OCI-LY3 (cell line): Measurements from ENCODE around the gene DYNC1I1.

Experiments used
- H2AFZ ChIP-seq: fragments of 200-600, 300-600 bp; shearing (Covaris generic); 2 replicates; pipeline ENCODE4 v1.6.0; 2014; ENCODE audit warnings: antibody characterized with exemption, low read depth, low read length
- H3K27ac ChIP-seq: fragments of 200-600, 300-600 bp; sonication (generic); 2 replicates; pipeline ENCODE4 v1.5.1; 2014; ENCODE audit warnings: mild to moderate bottlenecking, low read length, moderate library complexity, mixed read lengths
- H3K27me3 ChIP-seq: fragments of 200-600, 300-600 bp; sonication (generic); 2 replicates; pipeline ENCODE4 v1.6.1; 2014; ENCODE audit warnings: low read depth, low read length, mixed read lengths
- H3K36me3 ChIP-seq: fragments of 200-600, 300-600 bp; sonication (generic); replicated peaks from 2 replicates; pipeline ENCODE3; 2014; ENCODE audit warnings: low read depth, low read length, mixed read lengths
- H3K4me1 ChIP-seq: fragments of 300-600, 200-600 bp; sonication (generic); 2 replicates; pipeline ENCODE4 v1.6.1; 2014; ENCODE audit warnings: low read length, mixed read lengths
- H3K4me2 ChIP-seq: fragments of 200-600, 300-600 bp; sonication (generic); 2 replicates; pipeline ENCODE4 v1.6.1; 2014; ENCODE audit warnings: low read length, mixed read lengths
- H3K4me3 ChIP-seq: fragments of 300-600, 200-600 bp; sonication (generic); 2 replicates; pipeline ENCODE4 v1.5.1; 2014; ENCODE audit warnings: antibody characterized with exemption, mild to moderate bottlenecking, low read length, moderate library complexity
- H3K79me2 ChIP-seq: fragments of 300-600, 200-600 bp; shearing (Covaris generic); 2 replicates; pipeline ENCODE4 v1.6.1; 2014; ENCODE audit warnings: mild to moderate bottlenecking, low read length, mixed read lengths
- H3K9ac ChIP-seq: fragments of 300-600, 200-600 bp; shearing (Covaris generic); 2 replicates; pipeline ENCODE4 v1.6.0; 2014; ENCODE audit warnings: mild to moderate bottlenecking, low read length, moderate library complexity
- H3K9me3 ChIP-seq: fragments of 200-600, 300-600 bp; shearing (Covaris generic); 2 replicates; pipeline ENCODE4 v1.6.1; 2014; ENCODE audit warnings: low read length, mixed read lengths; ENCODE audit not compliant: insufficient read depth
- H4K20me1 ChIP-seq: fragments of 200-600, 300-600 bp; sonication (generic); 2 replicates; pipeline ENCODE4 v1.6.1; 2016; ENCODE audit warnings: low read length, mixed read lengths; ENCODE audit not compliant: insufficient read depth
- EZH2phosphoT487 ChIP-seq: fragments of 200-600 bp; shearing (Covaris generic); IDR thresholded peaks from 2 replicates; pipeline ENCODE4 v1.6.1; 2018; ENCODE audit warnings: antibody characterized with exemption, mixed run types, low read depth
- TF ChIP-seq, protein P1 (sequence below): fragments of 200-600, 300-600 bp; sonication (generic); IDR thresholded peaks from 2 replicates; pipeline ENCODE4 v1.5.1; 2014; ENCODE audit warnings: antibody characterized with exemption, low read length, low read depth

DYNC1I1 gene

DNA sequence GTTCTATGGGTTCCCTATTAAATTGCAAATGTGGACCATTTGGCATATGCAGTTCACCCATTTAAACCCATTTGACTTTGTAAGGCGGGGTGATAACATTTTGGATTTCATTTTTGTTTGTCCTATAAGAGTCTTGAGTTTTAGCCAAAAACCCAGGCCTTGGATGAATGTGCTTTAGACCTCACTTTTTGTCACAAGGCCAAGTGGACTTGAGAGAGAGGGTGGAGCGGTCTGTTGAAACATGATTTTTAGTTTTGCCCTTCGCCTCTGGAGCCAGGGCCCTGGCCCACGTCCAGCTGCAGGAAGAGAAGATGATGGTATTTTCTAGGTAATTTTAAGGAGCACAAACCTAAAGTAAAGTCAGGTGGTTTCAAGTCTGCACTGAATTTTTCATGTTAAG is 289.5 kb downstream of the DYNC1I1 start:
- Histone ChIP-seq H4K20me1 (no peaks in the 10 kb centered on the region), H3K79me2 (no peaks in the 10 kb centered on the region), H2AFZ (no peak overlapping the region), H3K27ac (no peak overlapping the region), H3K9me3 (no peaks in the 10 kb centered on the region), H3K36me3 (no peaks in the 10 kb centered on the region), H3K27me3 (0 out of 2 replicates have a peak, but pooled peaks cover 4% of the 10 kb centered on the region), H3K9ac (no peak overlapping the region), H3K4me3 (no peak overlapping the region), H3K4me1 (no peaks in the 10 kb centered on the region), H3K4me2 (no peak overlapping the region)
- TF ChIP-seq, protein P1, sequence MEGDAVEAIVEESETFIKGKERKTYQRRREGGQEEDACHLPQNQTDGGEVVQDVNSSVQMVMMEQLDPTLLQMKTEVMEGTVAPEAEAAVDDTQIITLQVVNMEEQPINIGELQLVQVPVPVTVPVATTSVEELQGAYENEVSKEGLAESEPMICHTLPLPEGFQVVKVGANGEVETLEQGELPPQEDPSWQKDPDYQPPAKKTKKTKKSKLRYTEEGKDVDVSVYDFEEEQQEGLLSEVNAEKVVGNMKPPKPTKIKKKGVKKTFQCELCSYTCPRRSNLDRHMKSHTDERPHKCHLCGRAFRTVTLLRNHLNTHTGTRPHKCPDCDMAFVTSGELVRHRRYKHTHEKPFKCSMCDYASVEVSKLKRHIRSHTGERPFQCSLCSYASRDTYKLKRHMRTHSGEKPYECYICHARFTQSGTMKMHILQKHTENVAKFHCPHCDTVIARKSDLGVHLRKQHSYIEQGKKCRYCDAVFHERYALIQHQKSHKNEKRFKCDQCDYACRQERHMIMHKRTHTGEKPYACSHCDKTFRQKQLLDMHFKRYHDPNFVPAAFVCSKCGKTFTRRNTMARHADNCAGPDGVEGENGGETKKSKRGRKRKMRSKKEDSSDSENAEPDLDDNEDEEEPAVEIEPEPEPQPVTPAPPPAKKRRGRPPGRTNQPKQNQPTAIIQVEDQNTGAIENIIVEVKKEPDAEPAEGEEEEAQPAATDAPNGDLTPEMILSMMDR: no peak
- TF ChIP-seq EZH2phosphoT487: no peak

DNA sequence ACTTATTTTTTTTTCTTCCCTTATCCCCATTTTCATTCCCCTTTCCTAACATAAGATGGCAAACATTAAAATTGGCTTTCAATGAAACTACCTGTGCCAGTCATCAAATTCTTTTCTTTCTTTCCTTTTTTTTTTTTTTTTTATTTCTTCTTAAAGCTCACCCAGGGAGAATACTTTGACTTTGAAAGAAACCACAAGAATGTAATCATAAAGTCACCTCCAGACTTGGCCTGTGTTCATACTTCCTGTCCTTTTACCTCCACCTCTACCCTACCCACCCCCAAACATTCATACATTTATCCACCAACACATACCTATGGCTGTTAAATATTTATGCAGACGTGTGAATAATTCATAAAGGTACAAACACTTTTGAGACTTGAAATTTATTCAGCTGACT is 295.0 kb downstream of the DYNC1I1 start:
- Histone ChIP-seq H3K9ac (no peak overlapping the region), H3K4me1 (no peaks in the 10 kb centered on the region), H3K4me2 (no peak overlapping the region), H4K20me1 (no peaks in the 10 kb centered on the region), H3K4me3 (no peak overlapping the region), H3K27me3 (0 out of 2 replicates have a peak, but pooled peaks cover 7% of the 10 kb centered on the region), H3K9me3 (no peaks in the 10 kb centered on the region), H2AFZ (no peak overlapping the region), H3K79me2 (no peaks in the 10 kb centered on the region), H3K36me3 (no peaks in the 10 kb centered on the region), H3K27ac (no peak overlapping the region)
- TF ChIP-seq, protein P1: no peak
- TF ChIP-seq EZH2phosphoT487: no peak

DNA sequence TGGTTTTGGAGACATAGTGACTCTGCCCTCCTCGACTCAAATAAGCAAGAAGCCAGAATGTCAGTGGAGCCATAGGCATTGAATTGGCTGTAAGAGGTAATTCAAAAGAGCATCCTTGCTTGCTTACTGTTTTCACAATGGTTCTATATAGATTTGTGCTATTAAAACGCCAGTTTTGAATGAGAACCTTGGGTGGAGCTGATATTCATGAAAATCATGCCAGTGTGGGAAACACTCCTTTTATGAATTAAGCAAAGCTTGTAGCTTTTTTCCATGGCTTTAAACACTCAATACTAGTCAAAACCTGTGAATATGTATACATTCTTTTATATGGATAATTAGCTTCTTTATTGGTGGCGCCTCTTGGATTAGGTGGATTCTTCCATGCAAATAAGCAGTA is 297.0 kb downstream of the DYNC1I1 start:
- Histone ChIP-seq H3K79me2 (no peaks in the 10 kb centered on the region), H3K4me3 (no peak overlapping the region), H3K27ac (no peak overlapping the region), H3K9me3 (no peaks in the 10 kb centered on the region), H3K9ac (no peak overlapping the region), H3K4me1 (no peaks in the 10 kb centered on the region), H4K20me1 (no peaks in the 10 kb centered on the region), H2AFZ (no peak overlapping the region), H3K4me2 (no peak overlapping the region), H3K36me3 (no peaks in the 10 kb centered on the region), H3K27me3 (0 out of 2 replicates have a peak, but pooled peaks cover 7% of the 10 kb centered on the region)
- TF ChIP-seq, protein P1: no peak
- TF ChIP-seq EZH2phosphoT487: no peak

DNA sequence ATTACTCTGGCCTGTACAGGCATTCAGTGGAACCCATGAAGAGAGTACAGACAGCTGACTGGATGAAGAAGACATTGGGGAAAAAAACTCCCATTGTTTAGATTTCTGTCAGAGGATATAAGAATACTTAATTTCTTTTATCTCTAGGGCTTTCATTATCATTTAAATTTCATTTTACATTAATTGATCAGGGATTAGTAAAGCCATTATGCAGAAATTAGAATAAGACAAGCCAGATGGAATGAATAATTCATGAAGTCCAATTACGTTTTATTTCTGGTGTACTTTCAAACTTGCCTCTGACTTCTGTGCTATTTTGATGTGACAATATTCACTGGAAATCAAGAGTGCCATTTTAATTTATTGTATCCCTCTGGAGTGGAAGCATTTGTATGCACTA is 302.5 kb downstream of the DYNC1I1 start:
- H3K9ac ChIP-seq: no peak overlapping the region
- no peak overlapping the region for H3K27ac ChIP-seq
- H3K36me3 ChIP-seq: no peaks in the 10 kb centered on the region
- H3K9me3 ChIP-seq: no peaks in the 10 kb centered on the region
- H2AFZ ChIP-seq: no peak overlapping the region
- no peaks in the 10 kb centered on the region for H4K20me1 ChIP-seq
- H3K4me1 ChIP-seq: 0 out of 2 replicates have a peak, but pooled peaks cover 4% of the 10 kb centered on the region
- TF ChIP-seq EZH2phosphoT487: no peak
- TF ChIP-seq, protein P1: no peak
- no peak overlapping the region for H3K4me3 ChIP-seq
- H3K4me2 ChIP-seq: no peak overlapping the region
- peaks cover 18% of the 10 kb centered on the region for H3K27me3 ChIP-seq
- no peaks in the 10 kb centered on the region for H3K79me2 ChIP-seq
